A549 (cell line): ENCODE data around the gene TANGO2. TPM values are rescaled to one million over a fixed set of nuclear protein-coding genes. Genes with fewer than 3 reads are reported as not detected.

Source experiments
- ATAC-seq, 2 experiments: fragments of 200-7000 bp in 1 of 2; fragments of >200 bp in 1 of 2; cut with Nextera tagmentation in 1 of 2; cut with Tn5 transposase in 1 of 2; 3 replicates each; pipeline versions ENCODE4 v1.8.0 to v1.9.1; 2018 to 2020; ENCODE audit warnings: mild to moderate bottlenecking in 1 of 2, moderate library complexity in 1 of 2
- CTCF ChIA-PET: fragments of 300-600 bp; sonication (Branson Sonifier 250); formaldehyde crosslinking; extraction: SDS; loops from one replicate; lab custom pipeline; 2021; ENCODE audit warnings: antibody characterized with exemption, inconsistent platforms; lab: Yijun Ruan, JAX
- POLR2A ChIA-PET: fragments of 350-600 bp; formaldehyde crosslinking; extraction: SDS; loops from one replicate; lab custom pipeline; 2021; ENCODE audit warnings: antibody characterized with exemption, inconsistent platforms; lab: Yijun Ruan, JAX
- DNase-seq, 2 experiments: peaks; one replicate each; pipeline versions ENCODE4 v3.0.0 to v3.0.0-alpha.2; 2011 to 2016; ENCODE audit warnings: low read depth in 1 of 2, low spot score in 1 of 2
- FAIRE-seq: peaks from 2 replicates; lab custom pipeline; 2011; peaks lifted over from hg19 to GRCh38; lab: Jason Lieb, UNC
- H3K27ac ChIP-seq, 2 experiments: fragments of >200 bp; sonication (Bioruptor Twin); formaldehyde crosslinking; 3 replicates each; pipeline ENCODE4 v1.5.1; 2016 to 2017
- H3K4me1 ChIP-seq: fragments of >200 bp; sonication (Bioruptor Twin); formaldehyde crosslinking; 3 replicates; pipeline ENCODE4 v1.6.1; 2016
- H3K4me2 ChIP-seq: fragments of >200 bp; sonication (Bioruptor Twin); formaldehyde crosslinking; 3 replicates; pipeline ENCODE4 v1.6.1; 2016
- H3K4me3 ChIP-seq: fragments of >200 bp; sonication (Bioruptor Twin); formaldehyde crosslinking; 3 replicates; pipeline ENCODE4 v1.5.1; 2016
- H3K9me3 ChIP-seq: fragments of >200 bp; sonication (Bioruptor Twin); formaldehyde crosslinking; 3 replicates; pipeline ENCODE4 v1.6.1; 2016
- ATOH8 ChIP-seq: fragments of 250-450 bp; sonication (Bioruptor Pico); IDR thresholded peaks from 2 replicates; pipeline ENCODE4 v1.5.0; 2020; ENCODE audit warnings: low read depth, mild to moderate bottlenecking, moderate library complexity
- CBX2 ChIP-seq: fragments of 200-600 bp; sonication (generic); IDR thresholded peaks from 2 replicates; pipeline ENCODE4 v1.6.1; 2016; ENCODE audit warnings: low read depth, mild to moderate bottlenecking, borderline replicate concordance
- CEBPB ChIP-seq, 2 experiments: fragments of >200 bp in 1 of 2; sonication (Bioruptor Twin) in 1 of 2; formaldehyde crosslinking in 1 of 2; IDR thresholded peaks; 2 replicates each; pipeline ENCODE4 v1.6.1; 2012 to 2016
- CTCF ChIP-seq: fragments of >200 bp; sonication (Bioruptor Twin); formaldehyde crosslinking; IDR thresholded peaks from 3 replicates; pipeline ENCODE4 v1.5.1; 2016
- EP300 ChIP-seq, 2 experiments: fragments of >200 bp; sonication (Bioruptor Twin); formaldehyde crosslinking; IDR thresholded peaks; 2 replicates in 1 of 2; 3 replicates in 1 of 2; pipeline ENCODE4 v1.6.1; 2016 to 2017
- FOXS1 ChIP-seq: fragments of 250-450 bp; sonication (Bioruptor Pico); IDR thresholded peaks from 2 replicates; pipeline ENCODE4 v1.5.0; 2020; ENCODE audit warnings: mild to moderate bottlenecking, moderate library complexity
- HDAC2 ChIP-seq: fragments of 200-600 bp; sonication (generic); IDR thresholded peaks from 2 replicates; pipeline ENCODE4 v1.6.1; 2016
- HMGXB4 ChIP-seq: fragments of 250-450 bp; sonication (Bioruptor Pico); IDR thresholded peaks from 2 replicates; pipeline ENCODE4 v1.5.0; 2021; ENCODE audit warnings: mild to moderate bottlenecking, moderate library complexity, borderline replicate concordance
- HOXA7 ChIP-seq: fragments of 250-450 bp; sonication (Bioruptor Pico); IDR thresholded peaks from 2 replicates; pipeline ENCODE4 v1.5.0; 2020; ENCODE audit warnings: mild to moderate bottlenecking, moderate library complexity
- MAFK ChIP-seq: fragments of 450-650 bp; IDR thresholded peaks from 2 replicates; pipeline ENCODE4 v1.6.1; 2014; ENCODE audit not compliant: partially characterized antibody
- MYC ChIP-seq: IDR thresholded peaks from 2 replicates; pipeline ENCODE4 v1.6.1; 2012; ENCODE audit warnings: mild to moderate bottlenecking, inconsistent platforms, low read length, improper control_type of control experiment, borderline replicate concordance
- PHF8 ChIP-seq: fragments of 200-600 bp; sonication (generic); IDR thresholded peaks from 2 replicates; pipeline ENCODE4 v1.6.1; 2016; ENCODE audit warnings: low read depth, mild to moderate bottlenecking, antibody characterized with exemption, moderate library complexity, borderline replicate concordance
- POLR2AphosphoS2 ChIP-seq: conservative IDR thresholded peaks from 2 replicates; pipeline ENCODE4 v1.6.1; 2012; ENCODE audit warnings: low read length, improper control_type of control experiment, inconsistent platforms
- RAD21 ChIP-seq, 2 experiments: fragments of >200 bp in 1 of 2; sonication (Bioruptor Twin) in 1 of 2; formaldehyde crosslinking in 1 of 2; IDR thresholded peaks in 1 of 2; conservative IDR thresholded peaks in 1 of 2; 2 replicates in 1 of 2; 3 replicates in 1 of 2; pipeline ENCODE4 v1.6.1; 2012 to 2018; ENCODE audit warnings: inconsistent platforms in 1 of 2
- RFX5 ChIP-seq: fragments of 450-650 bp; IDR thresholded peaks from 2 replicates; pipeline ENCODE4 v1.7.1; 2014; ENCODE audit warnings: antibody characterized with exemption, mild to moderate bottlenecking, moderate library complexity
- SMC3 ChIP-seq: fragments of >200 bp; sonication (Bioruptor Twin); formaldehyde crosslinking; IDR thresholded peaks from 3 replicates; pipeline ENCODE4 v1.6.1; 2018; ENCODE audit warnings: inconsistent platforms
- TP53 ChIP-seq: fragments of 250-450 bp; sonication (Bioruptor Pico); IDR thresholded peaks from 2 replicates; pipeline ENCODE4 v1.5.0; 2021; ENCODE audit warnings: mild to moderate bottlenecking, moderate library complexity
- ZC3H11A ChIP-seq: fragments of 450-650 bp; IDR thresholded peaks from 2 replicates; pipeline ENCODE4 v1.6.1; 2014; ENCODE audit warnings: antibody characterized with exemption, mild to moderate bottlenecking
- ZFP36 ChIP-seq: fragments of 450-650 bp; IDR thresholded peaks from 2 replicates; pipeline ENCODE4 v1.6.1; 2014; ENCODE audit warnings: borderline replicate concordance; ENCODE audit not compliant: partially characterized antibody
- WGBS: methylation state at CpG from one replicate; pipeline ENCODE4 v1.1.6; 2017; ENCODE audit errors: missing lambda C conversion rate; 5-methylcytosine and 5-hydroxymethylcytosine counted together
- polyA plus RNA-seq, 4 experiments: library from polyadenylated mRNA; depleted of rRNA in 3 of 4; stranded (reverse); fragments of >200 nt; fragmentation: RNase III in 1 of 4; extraction: RNeasy Plus Mini Kit Qiagen cat#74134 plus additional on column Dnase treatment in 1 of 4; gene quantifications; 2 replicates in 3 of 4; 3 replicates in 1 of 4; pipeline ENCODE4 v1.2.3, GENCODE V29; 2011 to 2017

Gene TANGO2
- polyA plus RNA-seq, 2 of the 4 experiments (the other 2 are of a cell fraction) = 13.2 to 13.8 TPM

GRCh38 chr22:20057596-20058268 lies 36.8 kb downstream of the TANGO2 start:
- no peaks in the 10 kb centered on the region for H3K4me1 ChIP-seq
- H3K9me3 ChIP-seq = no peaks in the 10 kb centered on the region
- CTCF ChIA-PET = interaction anchor here (0.7 kb wide), 1 partner anchor 15 kb away, joined by 3 read pairs; no protein-coding TSS in a partner anchor
- TF ChIP-seq RFX5 = no peak
- TF ChIP-seq CTCF = no peak
- no peak for TF ChIP-seq MYC
- no peak for TF ChIP-seq PHF8
- no peak for TF ChIP-seq CBX2
- TF ChIP-seq POLR2AphosphoS2 = no peak
- ATAC-seq (no peak), DNase-seq (no peak), FAIRE-seq (no peak)
- H3K27ac ChIP-seq = no peak overlapping the region
- no peak overlapping the region for H3K4me2 ChIP-seq
- POLR2A ChIA-PET = interaction anchor here (0.9 kb wide), 1 partner anchor 22 kb away, joined by 3 read pairs; the partner anchor contains the start of gene DGCR8
- H3K4me3 ChIP-seq = no peak overlapping the region
- 93% methylated on average over 12 of the region's 13 CpGs for WGBS

- Histone ChIP-seq H3K9me3 (no peaks in the 10 kb centered on the region), H3K4me3 (no peak overlapping the region), H3K4me2 (no peak overlapping the region), H3K4me1 (no peaks in the 10 kb centered on the region), H3K27ac (no peak overlapping the region)
- 90% methylated on average over 10 of the region's 10 CpGs for WGBS
- CTCF ChIA-PET = no interaction called here
- POLR2A ChIA-PET = interaction anchor here (1.1 kb wide), 1 partner anchor 38 kb away, joined by 3 read pairs; no protein-coding TSS in a partner anchor
- FAIRE-seq (no peak), ATAC-seq (no peak), DNase-seq (no peak)
- TF ChIP-seq EP300 (IDR thresholded peaks at IDR 0.05) = no peak
- TF ChIP-seq ZFP36 = no peak
- TF ChIP-seq ATOH8 (CRISPR knock-in tag) = no peak
- TF ChIP-seq RAD21 (conservative IDR thresholded peaks at IDR 0.05 in 1 of 2, IDR thresholded peaks at IDR 0.05 in 1 of 2) = no peak
- TF ChIP-seq HMGXB4 = no peak
- no peak for TF ChIP-seq SMC3
- TF ChIP-seq PHF8 = no peak
- no peak for TF ChIP-seq CEBPB (IDR thresholded peaks at IDR 0.05)
Measured at GRCh38 chr22:20058989-20059770, 38.3 kb downstream of the TANGO2 start.

- CTCF ChIA-PET = no interaction called here
- Histone ChIP-seq H3K9me3 (no peaks in the 10 kb centered on the region), H3K27ac (no peak overlapping the region), H3K4me1 (no peaks in the 10 kb centered on the region), H3K4me2 (no peak overlapping the region), H3K4me3 (no peak overlapping the region)
- DNase-seq (no peak), FAIRE-seq (no peak), ATAC-seq (0 out of 6 replicates have a peak, but pooled peaks of 1 of the 2 experiments have one; percentile 23)
- POLR2A ChIA-PET = no interaction called here
- 92% methylated on average over 5 of the region's 10 CpGs for WGBS
- no peak for TF ChIP-seq HDAC2
- TF ChIP-seq SMC3 = no peak
- TF ChIP-seq HOXA7 (CRISPR knock-in tag) = no peak
- TF ChIP-seq TP53 = no peak
- no peak for TF ChIP-seq ZC3H11A
- no peak for TF ChIP-seq FOXS1 (CRISPR knock-in tag)
- no peak for TF ChIP-seq MAFK
- TF ChIP-seq CTCF = no peak
Measured at GRCh38 chr22:20060700-20061480, 40.0 kb downstream of the TANGO2 start.
